Psoas muscle (tissue), 8 donors: ENCODE data around the gene ZNF891. TPM values are rescaled to one million over a fixed set of nuclear protein-coding genes. Genes with fewer than 3 reads are reported as not detected.
A peak's percentile ranks its signal among the peaks of the same experiment; 100 is the strongest.

ENCODE experiments used
- ATAC-seq, 4 donors: fragments of 200-7000 bp; cut with Tn5 transposase; one replicate each; pipeline ENCODE4 v1.9.1; 2020; ENCODE audit warnings: moderate library complexity in 3 of 4, mild to moderate bottlenecking in 2 of 4
- DNase-seq, 2 donors: peaks; one replicate each; pipeline ENCODE4 v3.0.0-alpha.2; 2020
- H3K27ac ChIP-seq: fragments of 200-600 bp; one replicate; pipeline ENCODE4 v1.8.0; 2022
- H3K27me3 ChIP-seq, 3 donors: fragments of 200-600 bp in 1 of 3; one replicate each; pipeline versions ENCODE4 v1.6.1 to v1.8.0; 2013 to 2022; ENCODE audit warnings: low read length in 2 of 3, mild to moderate bottlenecking in 2 of 3, moderate library complexity in 1 of 3; ENCODE audit not compliant: insufficient read depth in 3 of 3
- H3K36me3 ChIP-seq, 2 donors: fragments of 200-600 bp in 1 of 2; one replicate each; pipeline versions ENCODE4 v1.6.1 to v1.8.0; 2013 to 2022; ENCODE audit warnings: low read depth in 1 of 2, mild to moderate bottlenecking in 1 of 2, moderate library complexity in 1 of 2; ENCODE audit not compliant: insufficient read depth in 1 of 2
- H3K4me1 ChIP-seq: fragments of 200-600 bp; one replicate; pipeline ENCODE4 v1.8.0; 2022
- H3K4me3 ChIP-seq: fragments of 200-600 bp; one replicate; pipeline ENCODE4 v1.8.0; 2022; ENCODE audit warnings: mild to moderate bottlenecking
- H3K9me3 ChIP-seq: fragments of 200-600 bp; one replicate; pipeline ENCODE4 v1.8.0; 2022
- WGBS, 3 donors: extraction: QIAGEN DNeasy Blood & Tissue Kit; methylation state at CpG; one replicate each; pipeline versions ENCODE4 v1.1.6 to v1.1.7; 2013; 5-methylcytosine and 5-hydroxymethylcytosine counted together
- intact Hi-C, 2 donors: fragments of 100-400 bp; cut with DNase I; formaldehyde crosslinking; loops; one replicate each; pipeline versions ENCODE4 v1.11.0 to v1.14.2; 2022
- polyA plus RNA-seq, 3 donors: library from polyadenylated mRNA; stranded (reverse); fragments of 200-250 nt; gene quantifications; one replicate each; pipeline ENCODE4 v1.2.3, GENCODE V29; 2013
- total RNA-seq, 4 donors: library from RNA; stranded (reverse); fragmentation: NEBNext Ultra II Directional in 2 of 4; extraction: Animal tissue kit (Norgen Biotek cat#: 25700) in 2 of 4; gene quantifications; one replicate each; pipeline versions ENCODE4 v1.2.1 to v1.2.4, GENCODE V29; 2021 to 2023
- TF ChIP-seq, protein P1 (sequence below): fragments of 200-600 bp; IDR thresholded peaks from one replicate; pipeline ENCODE4 v1.8.0; 2022; ENCODE audit warnings: antibody characterized with exemption
- donor health status: healthy with polysubstance abuse.
- donor health status: DM: no; HTN: no; CAD: no; lungs with moderate emphysema.
- donor health status: Bipolar disorder and iron deficiency.
- donor health status: healthy.
- donor health status: DM: yes; HTN: yes; CAD: no.
- donor health status: DM: no; HTN: no; CAD: no.
- donor health status: DM: no; HTN: no; CAD: no.
- donor health status: DM: yes; HTN: yes; CAD: no.

Gene ZNF891
- total and polyA plus RNA-seq, 7 donors = 0.24 to 1.1 (median 0.90) TPM

DNA sequence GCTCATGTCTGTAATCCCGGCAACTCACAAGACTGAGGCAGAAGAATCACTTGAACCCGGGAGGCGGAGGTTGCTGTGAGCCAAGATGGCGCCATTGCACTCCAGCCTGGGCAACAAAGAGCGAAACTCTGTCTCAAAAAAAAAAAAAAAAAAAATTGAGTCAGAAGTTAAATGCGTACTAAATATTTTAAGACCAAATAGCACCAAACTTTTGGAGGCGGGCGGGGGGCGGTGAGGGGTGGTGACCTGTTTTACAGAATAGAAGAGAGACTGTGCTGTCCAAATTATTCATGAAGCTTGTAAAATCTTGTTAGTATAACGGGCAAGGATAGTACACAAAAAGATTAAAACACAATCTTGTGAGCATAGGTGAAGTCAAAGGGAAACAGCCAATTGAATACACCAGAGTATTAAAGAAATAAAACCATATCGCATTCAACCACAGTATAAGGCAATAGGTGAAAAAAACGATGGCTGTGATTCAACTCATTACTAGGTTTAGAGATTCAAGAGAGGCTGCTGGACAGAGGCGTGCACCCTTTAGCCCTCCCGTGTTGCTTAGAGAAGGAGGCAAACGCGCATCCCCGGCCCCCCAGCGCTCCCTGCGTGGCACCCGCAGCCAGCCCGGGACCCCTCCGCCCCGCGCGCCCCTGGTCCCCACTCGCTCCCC is 571 bp downstream of the ZNF891 start:
- TF ChIP-seq, protein P1, sequence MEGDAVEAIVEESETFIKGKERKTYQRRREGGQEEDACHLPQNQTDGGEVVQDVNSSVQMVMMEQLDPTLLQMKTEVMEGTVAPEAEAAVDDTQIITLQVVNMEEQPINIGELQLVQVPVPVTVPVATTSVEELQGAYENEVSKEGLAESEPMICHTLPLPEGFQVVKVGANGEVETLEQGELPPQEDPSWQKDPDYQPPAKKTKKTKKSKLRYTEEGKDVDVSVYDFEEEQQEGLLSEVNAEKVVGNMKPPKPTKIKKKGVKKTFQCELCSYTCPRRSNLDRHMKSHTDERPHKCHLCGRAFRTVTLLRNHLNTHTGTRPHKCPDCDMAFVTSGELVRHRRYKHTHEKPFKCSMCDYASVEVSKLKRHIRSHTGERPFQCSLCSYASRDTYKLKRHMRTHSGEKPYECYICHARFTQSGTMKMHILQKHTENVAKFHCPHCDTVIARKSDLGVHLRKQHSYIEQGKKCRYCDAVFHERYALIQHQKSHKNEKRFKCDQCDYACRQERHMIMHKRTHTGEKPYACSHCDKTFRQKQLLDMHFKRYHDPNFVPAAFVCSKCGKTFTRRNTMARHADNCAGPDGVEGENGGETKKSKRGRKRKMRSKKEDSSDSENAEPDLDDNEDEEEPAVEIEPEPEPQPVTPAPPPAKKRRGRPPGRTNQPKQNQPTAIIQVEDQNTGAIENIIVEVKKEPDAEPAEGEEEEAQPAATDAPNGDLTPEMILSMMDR = no peak
- peak overlapping the region; percentile 75 for H3K4me3 ChIP-seq
- H3K36me3 ChIP-seq = peaks cover 14 to 38% of the 10 kb centered on the region in 2 donors
- peak; percentile 6 to 21 (median 8) for ATAC-seq
- intact Hi-C loops = loop anchor here (2.0 to 5.0 kb wide), 6 partner anchors 47 to 362 kb away; partner anchors contain the start of genes ZNF140 (in 2 of the 2), ZNF26 (in 2 of the 2) and ZNF605 (in 1 of the 2)
- peak overlapping the region; percentile 94 for H3K27ac ChIP-seq
- no peaks in the 10 kb centered on the region for H3K27me3 ChIP-seq
- 15 to 29% (median 24%) methylated on average over 20 to 26 of the region's 26 CpGs for WGBS, 3 donors
- peaks cover 74% of the 10 kb centered on the region for H3K9me3 ChIP-seq
- no peak for DNase-seq
- peaks cover 7% of the 10 kb centered on the region for H3K4me1 ChIP-seq

DNA sequence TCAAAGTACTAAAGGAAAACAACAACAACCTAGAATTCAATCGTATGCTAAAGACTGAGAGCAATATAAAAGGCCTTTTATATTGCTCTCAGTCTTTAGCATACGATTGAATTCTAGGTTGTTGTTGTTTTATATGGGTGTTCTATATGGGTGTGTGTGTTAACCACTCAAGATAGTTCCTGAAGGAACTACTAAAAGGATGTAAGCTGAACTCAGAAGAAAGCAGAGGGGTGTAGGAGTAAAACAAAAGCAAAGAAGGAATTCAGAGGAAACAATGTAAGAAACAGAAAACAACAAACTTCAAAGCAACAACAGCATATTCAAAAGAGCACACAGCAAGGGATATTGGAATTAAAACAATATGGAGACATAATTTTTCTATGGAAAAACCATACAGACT is 5.4 kb downstream of the ZNF891 start:
- 97 to 99% (median 97%) methylated on average over 2 of the region's 2 CpGs for WGBS, 3 donors

GRCh38 chr12:133120385-133121191 is 9.5 kb downstream of the ZNF891 start:
- H3K9me3 ChIP-seq = peaks cover 98% of the 10 kb centered on the region
- H3K4me1 ChIP-seq = no peaks in the 10 kb centered on the region
- peaks cover 35 to 41% of the 10 kb centered on the region in 2 donors for H3K36me3 ChIP-seq
- TF ChIP-seq, protein P1 = no peak
- intact Hi-C loops = no loop called here
- no peak overlapping the region for H3K4me3 ChIP-seq
- DNase-seq (no peak), ATAC-seq (no peak)
- H3K27me3 ChIP-seq = no peaks in the 10 kb centered on the region
- whole genome bisulfite sequencing, 3 donors = 95 to 99% (median 99%) methylated on average over 3 of the region's 3 CpGs
- no peak overlapping the region for H3K27ac ChIP-seq

More for the DNA sequence above, 5.4 kb downstream of the ZNF891 start:
- no peaks in the 10 kb centered on the region for H3K4me1 ChIP-seq
- ATAC-seq (no peak), DNase-seq (no peak)
- no peak overlapping the region for H3K4me3 ChIP-seq
- no peak overlapping the region for H3K27ac ChIP-seq
- intact Hi-C loops = loop anchor here in 1 of 2 donors (5.0 kb wide), 1 partner anchor 42 kb away; the partner anchor contains the start of gene ZNF140
- H3K27me3 ChIP-seq = no peaks in the 10 kb centered on the region
- peaks cover 32 to 52% of the 10 kb centered on the region in 2 donors for H3K36me3 ChIP-seq
- peaks cover 96% of the 10 kb centered on the region for H3K9me3 ChIP-seq
- TF ChIP-seq, protein P1 = no peak

DNA sequence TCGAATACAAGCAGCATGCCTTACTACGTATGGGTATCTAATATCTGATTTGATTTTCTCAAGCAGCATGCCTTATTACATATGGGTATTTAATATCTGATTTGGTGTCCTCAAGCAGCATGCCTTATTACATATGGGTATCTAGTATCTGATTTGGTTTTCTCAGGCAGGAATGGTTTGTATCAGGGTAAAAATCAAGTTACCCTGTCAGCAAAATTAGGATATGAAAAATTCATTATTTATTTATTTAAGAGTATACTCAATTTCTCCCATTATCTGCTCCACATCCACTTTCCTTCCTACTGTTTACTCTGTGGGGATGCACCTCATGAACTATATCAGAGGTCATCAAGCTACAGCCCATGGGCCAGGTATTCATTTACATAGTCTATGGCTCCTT is 21.9 kb downstream of the ZNF891 start:
- no peaks in the 10 kb centered on the region for H3K27me3 ChIP-seq
- ATAC-seq (no peak), DNase-seq (no peak)
- 97 to 99% (median 98%) methylated on average over 2 of the region's 2 CpGs for WGBS, 3 donors
- no peak overlapping the region for H3K27ac ChIP-seq
- H3K4me3 ChIP-seq = no peak overlapping the region
- H3K36me3 ChIP-seq = peaks cover 19 to 30% of the 10 kb centered on the region in 2 donors
- no peaks in the 10 kb centered on the region for H3K4me1 ChIP-seq
- H3K9me3 ChIP-seq = peaks cover 99% of the 10 kb centered on the region
- intact Hi-C loops = no loop called here
- TF ChIP-seq, protein P1 = no peak
